ENCODE measurements around the gene HRAS.

- no peak for TF ChIP-seq EZH2 (IDR thresholded peaks at IDR 0.05; ENCODE audit: low read length, unreplicated experiment)
- TF ChIP-seq CTCF (conservative IDR thresholded peaks at IDR 0.05; ENCODE audit: low read depth, low read length): no peak
These were observed 35.9 kb downstream of the HRAS start for GRCh38 chr11:499201-500076.
